Endothelial cell of umbilical vein (primary cell): Measurements from ENCODE around the gene DSE. TPM values are rescaled to one million over a fixed set of nuclear protein-coding genes. Genes with fewer than 3 reads are reported as not detected.

Source experiments
- BruUV-seq: library from RNA; stranded (reverse); fragments of 400-500 nt; replicated peaks from 2 replicates; lab custom pipeline; 2021; lab: Mats Ljungman, UMichigan
- CTCF ChIA-PET: fragments of 300-600, 350-600 bp; sonication (Branson Sonifier 250); formaldehyde crosslinking; loops from one replicate; lab custom pipeline; 2021; ENCODE audit warnings: antibody characterized with exemption, inconsistent platforms; lab: Charles Lee
- POLR2A ChIA-PET: fragments of 300-600, 350-600 bp; sonication (Branson Sonifier 250); formaldehyde crosslinking; loops from one replicate; lab custom pipeline; 2021; ENCODE audit warnings: antibody characterized with exemption, inconsistent platforms; lab: Charles Lee
- DNase-seq: peaks from one replicate; pipeline ENCODE4 v3.0.0-alpha.2; 2011; ENCODE audit warnings: low read depth, low spot score
- FAIRE-seq: peaks from 2 replicates; lab custom pipeline; 2011; peaks lifted over from hg19 to GRCh38; lab: Jason Lieb, UNC
- H2AFZ ChIP-seq: 2 replicates; pipeline ENCODE4 v1.6.0; 2012; ENCODE audit warnings: low read depth, low read length, control low read depth, inconsistent platforms
- H3K27ac ChIP-seq: 2 replicates; pipeline ENCODE4 v1.5.1; 2011; ENCODE audit warnings: low read depth, mild to moderate bottlenecking, control low read depth, low read length, moderate library complexity; ENCODE audit not compliant: insufficient read depth
- H3K27me3 ChIP-seq, 2 experiments: 2 replicates each; pipeline versions ENCODE4 v1.6.0 to v1.6.1; 2011; ENCODE audit warnings: low read length in 2 of 2, mixed read lengths in 1 of 2; ENCODE audit not compliant: control insufficient read depth in 2 of 2, insufficient read depth in 2 of 2
- H3K36me3 ChIP-seq, 2 experiments: 2 replicates in 1 of 2; 3 replicates in 1 of 2; pipeline ENCODE4 v1.5.1; 2011; ENCODE audit warnings: low read length in 2 of 2, mild to moderate bottlenecking in 1 of 2, moderate library complexity in 1 of 2; ENCODE audit not compliant: control insufficient read depth in 2 of 2, insufficient read depth in 2 of 2; ENCODE audit errors: extremely low read depth in 1 of 2
- H3K4me1 ChIP-seq: 3 replicates; pipeline ENCODE4 v1.5.1; 2011; ENCODE audit warnings: mild to moderate bottlenecking, low read length; ENCODE audit not compliant: control insufficient read depth, insufficient read depth; ENCODE audit errors: extremely low read depth
- H3K4me2 ChIP-seq: 2 replicates; pipeline ENCODE4 v1.6.1; 2011; ENCODE audit warnings: low read length, control low read depth, mixed read lengths; ENCODE audit not compliant: insufficient read depth
- H3K4me3 ChIP-seq, 3 experiments: fragments of 200-600 bp in 1 of 3; sonication (generic), shearing (Covaris generic) in 1 of 3; replicated peaks in 1 of 3; 2 replicates each; pipeline ENCODE4 v1.5.1; 2011 to 2016; ENCODE audit warnings: control low read depth in 3 of 3, low read length in 3 of 3, mild to moderate bottlenecking in 2 of 3, inconsistent platforms in 1 of 3, low read depth in 1 of 3, moderate library complexity in 1 of 3; ENCODE audit not compliant: insufficient read depth in 1 of 3
- H3K79me2 ChIP-seq: 2 replicates; pipeline ENCODE4 v1.6.0; 2012; ENCODE audit warnings: low read length, inconsistent platforms; ENCODE audit not compliant: control insufficient read depth, insufficient read depth
- H3K9ac ChIP-seq: replicated peaks from 2 replicates; pipeline ENCODE3; 2011; ENCODE audit warnings: low read length, control low read depth; ENCODE audit not compliant: insufficient read depth; ENCODE audit errors: extremely low read depth
- H3K9me1 ChIP-seq: replicated peaks from 3 replicates; pipeline ENCODE4 v1.6.0; 2011; ENCODE audit warnings: mild to moderate bottlenecking, low read length; ENCODE audit not compliant: control insufficient read depth, insufficient read depth; ENCODE audit errors: extremely low read depth
- H3K9me3 ChIP-seq: replicated peaks from 2 replicates; pipeline ENCODE4 v1.5.1; 2012; ENCODE audit warnings: low read length, inconsistent platforms; ENCODE audit not compliant: control insufficient read depth, insufficient read depth
- H4K20me1 ChIP-seq: replicated peaks from 2 replicates; pipeline ENCODE3; 2011; ENCODE audit warnings: mild to moderate bottlenecking, low read length; ENCODE audit not compliant: control insufficient read depth, insufficient read depth; ENCODE audit errors: extremely low read depth
- CTCF ChIP-seq, 2 donors: IDR thresholded peaks; 1 replicate in 1 of 2; 2 replicates in 1 of 2; pipeline ENCODE4 v1.5.1; 2011; ENCODE audit warnings: low read length in 2 of 2, mild to moderate bottlenecking in 2 of 2, moderate library complexity in 2 of 2, control low read depth in 1 of 2, inconsistent platforms in 1 of 2, low read depth in 1 of 2; ENCODE audit not compliant: insufficient read depth in 1 of 2; ENCODE audit errors: extremely low read depth in 1 of 2
- EZH2 ChIP-seq: IDR thresholded peaks from 2 replicates; pipeline ENCODE4 v1.6.1; 2012; ENCODE audit warnings: borderline replicate concordance, low read depth, mild to moderate bottlenecking, moderate library complexity, low read length, inconsistent platforms; ENCODE audit not compliant: severe bottlenecking
- FOS ChIP-seq: IDR thresholded peaks from 2 replicates; pipeline ENCODE4 v1.6.1; 2011; ENCODE audit warnings: mild to moderate bottlenecking, low read length, moderate library complexity, borderline replicate concordance; ENCODE audit not compliant: insufficient read depth
- GATA2 ChIP-seq: IDR thresholded peaks from 2 replicates; pipeline ENCODE4 v1.7.0; 2011; ENCODE audit warnings: low read depth, mild to moderate bottlenecking, moderate library complexity, mixed read lengths, low read length; ENCODE audit not compliant: insufficient read length, insufficient read depth
- JUN ChIP-seq: IDR thresholded peaks from 2 replicates; pipeline ENCODE4 v1.6.1; 2011; ENCODE audit warnings: borderline replicate concordance, low read depth; ENCODE audit not compliant: insufficient read length, insufficient read depth
- MAX ChIP-seq: IDR thresholded peaks from 2 replicates; pipeline ENCODE4 v1.6.1; 2011; ENCODE audit not compliant: insufficient read depth, insufficient read length
- MYC ChIP-seq: IDR thresholded peaks from one replicate; pipeline ENCODE4 v1.6.1; 2011; ENCODE audit warnings: mild to moderate bottlenecking, low read depth, low read length
- POLR2A ChIP-seq: IDR thresholded peaks from 2 replicates; pipeline ENCODE4 v1.6.1; 2012; ENCODE audit warnings: low read depth, mild to moderate bottlenecking, control low read depth, low read length
- POLR2AphosphoS5 ChIP-seq: IDR thresholded peaks from 2 replicates; pipeline ENCODE4 v1.6.1; 2012; ENCODE audit warnings: low read depth, mild to moderate bottlenecking, control low read depth, low read length, moderate library complexity; ENCODE audit not compliant: insufficient read depth
- dilution Hi-C: fragments of 300-500 bp; cut with MboI; formaldehyde crosslinking; loops from one replicate; pipeline ENCODE4 v1.15.0; 2019; ENCODE audit warnings: low sequenced_read_pairs; ENCODE audit not compliant: extremely low pct_ligation_motif_present
- intact Hi-C: fragments of 100-400 bp; cut with micrococcal nuclease; formaldehyde crosslinking; loops from one replicate; pipeline ENCODE4 v1.10.0; 2022
- polyA plus RNA-seq, 4 experiments: library from polyadenylated mRNA; depleted of rRNA in 3 of 4; stranded (reverse) in 3 of 4; unstranded in 1 of 4; fragments of >200 nt; gene quantifications; 2 replicates each; pipeline versions ENCODE4 v1.2.1 to v1.2.3, GENCODE V29; 2011 to 2012; ENCODE audit warnings: missing spikeins in 1 of 4
- total RNA-seq: library from RNA; stranded (reverse); gene quantifications from 2 replicates; pipeline ENCODE4 v1.2.3, GENCODE V29; 2021

Gene DSE
- total and polyA plus RNA-seq, 2 donors (not counting 3 experiments of a cell fraction or from before 2014, with no cell fraction given), result 12.0 to 25.0 TPM

- CTCF ChIA-PET, result interaction anchor here (1.1 kb wide), 1 partner anchor 206 kb away, joined by 3 read pairs; the partner anchor contains the start of gene TSPYL1
Measured at GRCh38 chr6:116485559-116486184, 114.9 kb downstream of the DSE start.

More at GRCh38 chr6:116485559-116486184, 114.9 kb downstream of the DSE start:
- no TSS peak for BruUV-seq
- Histone ChIP-seq H3K27ac (no peak overlapping the region), H3K4me2 (no peak overlapping the region), H4K20me1 (no peaks in the 10 kb centered on the region), H3K9me3 (no peaks in the 10 kb centered on the region), H3K9me1 (no peaks in the 10 kb centered on the region), H3K4me1 (no peaks in the 10 kb centered on the region), H3K36me3 (no peaks in the 10 kb centered on the region), H3K79me2 (no peaks in the 10 kb centered on the region), H3K4me3 (no peak overlapping the region), H2AFZ (no peak overlapping the region), H3K9ac (no peak overlapping the region), H3K27me3 (peaks cover 5 to 12% of the 10 kb centered on the region in 2 experiments)
- FAIRE-seq (no peak), DNase-seq (no peak)
- intact Hi-C loops, result no loop called here
- POLR2A ChIA-PET, result no interaction called here
- dilution Hi-C loops, result no loop called here
- no peak for TF ChIP-seq POLR2A
- TF ChIP-seq CTCF (IDR thresholded peaks at IDR 0.05; ENCODE audit: extremely low read depth in 1 of 2, insufficient read depth in 1 of 2, low read depth in 1 of 2, low read length in 2 of 2), result no peak
- TF ChIP-seq POLR2AphosphoS5, result no peak
- no peak for TF ChIP-seq JUN
- TF ChIP-seq FOS, result no peak
- TF ChIP-seq MAX, result no peak
- TF ChIP-seq MYC, result no peak
- no peak for TF ChIP-seq EZH2
- TF ChIP-seq GATA2, result no peak
